Endothelial cell of umbilical vein (primary cell): ENCODE data around the gene GLTP. TPM values are rescaled to one million over a fixed set of nuclear protein-coding genes. Genes with fewer than 3 reads are reported as not detected.

Experiments used
- BruUV-seq: library from RNA; stranded (reverse); fragments of 400-500 nt; replicated peaks from 2 replicates; lab custom pipeline; 2021; lab: Mats Ljungman, UMichigan
- CTCF ChIA-PET: fragments of 300-600, 350-600 bp; sonication (Branson Sonifier 250); formaldehyde crosslinking; loops from one replicate; lab custom pipeline; 2021; ENCODE audit warnings: antibody characterized with exemption, inconsistent platforms; lab: Charles Lee
- POLR2A ChIA-PET: fragments of 300-600, 350-600 bp; sonication (Branson Sonifier 250); formaldehyde crosslinking; loops from one replicate; lab custom pipeline; 2021; ENCODE audit warnings: antibody characterized with exemption, inconsistent platforms; lab: Charles Lee
- DNase-seq: peaks from one replicate; pipeline ENCODE4 v3.0.0-alpha.2; 2011; ENCODE audit warnings: low read depth, low spot score
- FAIRE-seq: peaks from 2 replicates; lab custom pipeline; 2011; peaks lifted over from hg19 to GRCh38; lab: Jason Lieb, UNC
- H2AFZ ChIP-seq: 2 replicates; pipeline ENCODE4 v1.6.0; 2012; ENCODE audit warnings: low read depth, low read length, control low read depth, inconsistent platforms
- H3K27ac ChIP-seq: 2 replicates; pipeline ENCODE4 v1.5.1; 2011; ENCODE audit warnings: low read depth, mild to moderate bottlenecking, control low read depth, low read length, moderate library complexity; ENCODE audit not compliant: insufficient read depth
- H3K27me3 ChIP-seq, 2 experiments: 2 replicates each; pipeline versions ENCODE4 v1.6.0 to v1.6.1; 2011; ENCODE audit warnings: low read length in 2 of 2, mixed read lengths in 1 of 2; ENCODE audit not compliant: control insufficient read depth in 2 of 2, insufficient read depth in 2 of 2
- H3K36me3 ChIP-seq, 2 experiments: 2 replicates in 1 of 2; 3 replicates in 1 of 2; pipeline ENCODE4 v1.5.1; 2011; ENCODE audit warnings: low read length in 2 of 2, mild to moderate bottlenecking in 1 of 2, moderate library complexity in 1 of 2; ENCODE audit not compliant: control insufficient read depth in 2 of 2, insufficient read depth in 2 of 2; ENCODE audit errors: extremely low read depth in 1 of 2
- H3K4me1 ChIP-seq: 3 replicates; pipeline ENCODE4 v1.5.1; 2011; ENCODE audit warnings: mild to moderate bottlenecking, low read length; ENCODE audit not compliant: control insufficient read depth, insufficient read depth; ENCODE audit errors: extremely low read depth
- H3K4me2 ChIP-seq: 2 replicates; pipeline ENCODE4 v1.6.1; 2011; ENCODE audit warnings: low read length, control low read depth, mixed read lengths; ENCODE audit not compliant: insufficient read depth
- H3K4me3 ChIP-seq, 3 experiments: fragments of 200-600 bp in 1 of 3; sonication (generic), shearing (Covaris generic) in 1 of 3; replicated peaks in 1 of 3; 2 replicates each; pipeline ENCODE4 v1.5.1; 2011 to 2016; ENCODE audit warnings: control low read depth in 3 of 3, low read length in 3 of 3, mild to moderate bottlenecking in 2 of 3, inconsistent platforms in 1 of 3, low read depth in 1 of 3, moderate library complexity in 1 of 3; ENCODE audit not compliant: insufficient read depth in 1 of 3
- H3K79me2 ChIP-seq: 2 replicates; pipeline ENCODE4 v1.6.0; 2012; ENCODE audit warnings: low read length, inconsistent platforms; ENCODE audit not compliant: control insufficient read depth, insufficient read depth
- H3K9ac ChIP-seq: replicated peaks from 2 replicates; pipeline ENCODE3; 2011; ENCODE audit warnings: low read length, control low read depth; ENCODE audit not compliant: insufficient read depth; ENCODE audit errors: extremely low read depth
- H3K9me1 ChIP-seq: replicated peaks from 3 replicates; pipeline ENCODE4 v1.6.0; 2011; ENCODE audit warnings: mild to moderate bottlenecking, low read length; ENCODE audit not compliant: control insufficient read depth, insufficient read depth; ENCODE audit errors: extremely low read depth
- H3K9me3 ChIP-seq: replicated peaks from 2 replicates; pipeline ENCODE4 v1.5.1; 2012; ENCODE audit warnings: low read length, inconsistent platforms; ENCODE audit not compliant: control insufficient read depth, insufficient read depth
- H4K20me1 ChIP-seq: replicated peaks from 2 replicates; pipeline ENCODE3; 2011; ENCODE audit warnings: mild to moderate bottlenecking, low read length; ENCODE audit not compliant: control insufficient read depth, insufficient read depth; ENCODE audit errors: extremely low read depth
- EZH2 ChIP-seq: IDR thresholded peaks from 2 replicates; pipeline ENCODE4 v1.6.1; 2012; ENCODE audit warnings: borderline replicate concordance, low read depth, mild to moderate bottlenecking, moderate library complexity, low read length, inconsistent platforms; ENCODE audit not compliant: severe bottlenecking
- FOS ChIP-seq: IDR thresholded peaks from 2 replicates; pipeline ENCODE4 v1.6.1; 2011; ENCODE audit warnings: mild to moderate bottlenecking, low read length, moderate library complexity, borderline replicate concordance; ENCODE audit not compliant: insufficient read depth
- GATA2 ChIP-seq: IDR thresholded peaks from 2 replicates; pipeline ENCODE4 v1.7.0; 2011; ENCODE audit warnings: low read depth, mild to moderate bottlenecking, moderate library complexity, mixed read lengths, low read length; ENCODE audit not compliant: insufficient read length, insufficient read depth
- MYC ChIP-seq: IDR thresholded peaks from one replicate; pipeline ENCODE4 v1.6.1; 2011; ENCODE audit warnings: mild to moderate bottlenecking, low read depth, low read length
- POLR2A ChIP-seq: IDR thresholded peaks from 2 replicates; pipeline ENCODE4 v1.6.1; 2012; ENCODE audit warnings: low read depth, mild to moderate bottlenecking, control low read depth, low read length
- POLR2AphosphoS5 ChIP-seq: IDR thresholded peaks from 2 replicates; pipeline ENCODE4 v1.6.1; 2012; ENCODE audit warnings: low read depth, mild to moderate bottlenecking, control low read depth, low read length, moderate library complexity; ENCODE audit not compliant: insufficient read depth
- dilution Hi-C: fragments of 300-500 bp; cut with MboI; formaldehyde crosslinking; loops from one replicate; pipeline ENCODE4 v1.15.0; 2019; ENCODE audit warnings: low sequenced_read_pairs; ENCODE audit not compliant: extremely low pct_ligation_motif_present
- intact Hi-C: fragments of 100-400 bp; cut with micrococcal nuclease; formaldehyde crosslinking; loops from one replicate; pipeline ENCODE4 v1.10.0; 2022
- polyA plus RNA-seq, 4 experiments: library from polyadenylated mRNA; depleted of rRNA in 3 of 4; stranded (reverse) in 3 of 4; unstranded in 1 of 4; fragments of >200 nt; gene quantifications; 2 replicates each; pipeline versions ENCODE4 v1.2.1 to v1.2.3, GENCODE V29; 2011 to 2012; ENCODE audit warnings: missing spikeins in 1 of 4
- total RNA-seq: library from RNA; stranded (reverse); gene quantifications from 2 replicates; pipeline ENCODE4 v1.2.3, GENCODE V29; 2021
- TF ChIP-seq, protein P1 (sequence below), 2 donors: IDR thresholded peaks; 1 replicate in 1 of 2; 2 replicates in 1 of 2; pipeline ENCODE4 v1.5.1; 2011; ENCODE audit warnings: low read length in 2 of 2, mild to moderate bottlenecking in 2 of 2, moderate library complexity in 2 of 2, control low read depth in 1 of 2, inconsistent platforms in 1 of 2, low read depth in 1 of 2; ENCODE audit not compliant: insufficient read depth in 1 of 2; ENCODE audit errors: extremely low read depth in 1 of 2
- TF ChIP-seq, protein P2 (sequence below): IDR thresholded peaks from 2 replicates; pipeline ENCODE4 v1.6.1; 2011; ENCODE audit not compliant: insufficient read depth, insufficient read length

The GLTP gene
- total and polyA plus RNA-seq, 2 donors (not counting 3 experiments of a cell fraction or from before 2014, with no cell fraction given), result 21.5 to 46.6 TPM

DNA sequence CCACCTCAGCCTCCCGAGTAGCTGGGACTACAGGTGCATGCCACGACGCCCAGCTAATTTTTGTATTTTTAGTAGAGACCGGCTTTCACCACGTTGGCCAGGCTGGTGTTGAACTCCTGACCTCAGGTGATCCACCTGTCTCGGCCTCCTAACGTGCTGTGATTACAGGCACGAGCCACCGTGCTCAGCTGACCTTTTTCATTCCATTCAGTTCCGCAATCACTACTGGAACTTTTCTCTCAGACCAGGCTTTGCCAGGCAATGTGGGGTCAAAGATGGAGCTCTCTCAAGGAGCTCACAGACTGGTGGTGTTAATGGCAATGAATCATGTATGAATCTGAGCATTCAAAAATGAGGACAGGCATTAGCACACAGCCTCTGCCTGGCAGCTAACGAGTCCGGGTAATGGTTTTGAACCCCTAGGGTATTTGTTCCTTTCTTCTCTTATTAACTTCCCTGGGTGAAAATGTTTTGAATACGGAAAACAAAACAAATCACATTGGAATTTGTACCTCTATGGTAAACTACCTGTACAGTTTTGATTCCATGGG lies 10.4 kb upstream of the GLTP start:
- H3K27ac ChIP-seq, result no peak overlapping the region
- dilution Hi-C loops (no loop called here), intact Hi-C loops (no loop called here)
- peaks cover 23% of the 10 kb centered on the region for H3K4me1 ChIP-seq
- H3K36me3 ChIP-seq, result no peaks in the 10 kb centered on the region
- H3K4me2 ChIP-seq, result no peak overlapping the region
- H3K9me3 ChIP-seq, result no peaks in the 10 kb centered on the region
- H3K9ac ChIP-seq, result no peak overlapping the region
- no peak for FAIRE-seq
- no peak overlapping the region for H2AFZ ChIP-seq
- POLR2A ChIA-PET, result no interaction called here
- CTCF ChIA-PET, result interaction anchor here (1.0 kb wide), 1 partner anchor 38 kb away, joined by 3 read pairs; no protein-coding TSS in a partner anchor
- H3K9me1 ChIP-seq, result no peaks in the 10 kb centered on the region
- no peak for DNase-seq
- H3K79me2 ChIP-seq, result no peaks in the 10 kb centered on the region
- no peaks in the 10 kb centered on the region for H3K27me3 ChIP-seq
- no peak overlapping the region for H3K4me3 ChIP-seq
- H4K20me1 ChIP-seq, result no peaks in the 10 kb centered on the region
- TF ChIP-seq POLR2AphosphoS5, result no peak
- TF ChIP-seq FOS, result no peak
- no peak for TF ChIP-seq POLR2A
- no peak for TF ChIP-seq GATA2
- TF ChIP-seq, protein P1, sequence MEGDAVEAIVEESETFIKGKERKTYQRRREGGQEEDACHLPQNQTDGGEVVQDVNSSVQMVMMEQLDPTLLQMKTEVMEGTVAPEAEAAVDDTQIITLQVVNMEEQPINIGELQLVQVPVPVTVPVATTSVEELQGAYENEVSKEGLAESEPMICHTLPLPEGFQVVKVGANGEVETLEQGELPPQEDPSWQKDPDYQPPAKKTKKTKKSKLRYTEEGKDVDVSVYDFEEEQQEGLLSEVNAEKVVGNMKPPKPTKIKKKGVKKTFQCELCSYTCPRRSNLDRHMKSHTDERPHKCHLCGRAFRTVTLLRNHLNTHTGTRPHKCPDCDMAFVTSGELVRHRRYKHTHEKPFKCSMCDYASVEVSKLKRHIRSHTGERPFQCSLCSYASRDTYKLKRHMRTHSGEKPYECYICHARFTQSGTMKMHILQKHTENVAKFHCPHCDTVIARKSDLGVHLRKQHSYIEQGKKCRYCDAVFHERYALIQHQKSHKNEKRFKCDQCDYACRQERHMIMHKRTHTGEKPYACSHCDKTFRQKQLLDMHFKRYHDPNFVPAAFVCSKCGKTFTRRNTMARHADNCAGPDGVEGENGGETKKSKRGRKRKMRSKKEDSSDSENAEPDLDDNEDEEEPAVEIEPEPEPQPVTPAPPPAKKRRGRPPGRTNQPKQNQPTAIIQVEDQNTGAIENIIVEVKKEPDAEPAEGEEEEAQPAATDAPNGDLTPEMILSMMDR (IDR thresholded peaks at IDR 0.05; ENCODE audit: extremely low read depth in 1 of 2, insufficient read depth in 1 of 2, low read depth in 1 of 2, low read length in 2 of 2), result no peak
- TF ChIP-seq, protein P2, sequence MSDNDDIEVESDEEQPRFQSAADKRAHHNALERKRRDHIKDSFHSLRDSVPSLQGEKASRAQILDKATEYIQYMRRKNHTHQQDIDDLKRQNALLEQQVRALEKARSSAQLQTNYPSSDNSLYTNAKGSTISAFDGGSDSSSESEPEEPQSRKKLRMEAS, result no peak
- TF ChIP-seq MYC, result no peak
- TF ChIP-seq EZH2, result no peak
- BruUV-seq, result no TSS peak
